GM18498 (cell line): ENCODE measurements around the gene WARS2.

ENCODE experiments used
- ATAC-seq: cut with Tn5 transposase; IDR thresholded peaks from one replicate; pipeline ENCODE4 v1.9.1; 2021; ENCODE audit warnings: mild to moderate bottlenecking, moderate library complexity; ENCODE audit not compliant: unreplicated experiment

Gene WARS2

GRCh38 chr1:118986555-118987467 lies 153.6 kb downstream of the WARS2 start:
- no peak for ATAC-seq

- ATAC-seq, result no peak
Measured at GRCh38 chr1:118985640-118986554, 154.6 kb downstream of the WARS2 start.

- ATAC-seq, result no peak
Measured at GRCh38 chr1:118984722-118985639, 155.5 kb downstream of the WARS2 start.

- ATAC-seq, result no peak
Measured at GRCh38 chr1:118984086-118984721, 156.2 kb downstream of the WARS2 start.

- ATAC-seq, result no peak
Measured at GRCh38 chr1:118983558-118984041, 156.9 kb downstream of the WARS2 start.

- no peak for ATAC-seq
Measured at GRCh38 chr1:118982821-118983557, 157.5 kb downstream of the WARS2 start.

- no peak for ATAC-seq
Measured at GRCh38 chr1:118982266-118982665, 158.2 kb downstream of the WARS2 start.

- ATAC-seq, result no peak
Measured at GRCh38 chr1:118981436-118981835, 159.0 kb downstream of the WARS2 start.
